GM19023 (cell line): ENCODE measurements around the gene OR10K1.
"Not testable (repeated sequence)": the region's sequence is repeated elsewhere in the genome, so short reads cannot be mapped to it uniquely, and the experiment has no call there.

Experiments used
- ATAC-seq: cut with Tn5 transposase; IDR thresholded peaks from one replicate; pipeline ENCODE4 v1.9.1; 2021; ENCODE audit warnings: mild to moderate bottlenecking, moderate library complexity; ENCODE audit not compliant: unreplicated experiment

The OR10K1 gene, protein sequence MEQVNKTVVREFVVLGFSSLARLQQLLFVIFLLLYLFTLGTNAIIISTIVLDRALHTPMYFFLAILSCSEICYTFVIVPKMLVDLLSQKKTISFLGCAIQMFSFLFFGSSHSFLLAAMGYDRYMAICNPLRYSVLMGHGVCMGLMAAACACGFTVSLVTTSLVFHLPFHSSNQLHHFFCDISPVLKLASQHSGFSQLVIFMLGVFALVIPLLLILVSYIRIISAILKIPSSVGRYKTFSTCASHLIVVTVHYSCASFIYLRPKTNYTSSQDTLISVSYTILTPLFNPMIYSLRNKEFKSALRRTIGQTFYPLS

DNA sequence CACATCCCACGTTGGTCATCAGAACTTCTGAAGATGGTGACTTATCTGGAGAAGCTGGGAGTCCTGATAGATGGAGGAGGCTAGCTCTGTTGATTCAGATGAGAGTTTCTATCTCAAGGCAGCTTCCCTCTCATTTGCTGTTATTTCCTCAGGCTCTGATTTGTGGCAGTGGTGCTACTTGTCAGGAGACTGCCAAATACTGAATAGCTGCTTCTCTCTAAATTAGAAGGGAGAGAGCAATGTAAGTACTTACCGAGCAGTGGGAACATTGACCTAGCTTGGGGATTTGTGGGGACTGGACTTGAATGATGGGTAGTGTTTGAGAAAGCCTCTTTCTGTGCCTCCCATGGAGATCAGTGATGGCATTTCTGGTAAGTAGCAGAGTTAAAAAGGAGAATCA lies at the start of gene OR10K1:
OR10K1 (plus strand) TSS at position 301 of the 400 bp plus-strand sequence. CDS start 3,728 bp downstream, outside the sequence.
- ATAC-seq, result no peak

DNA sequence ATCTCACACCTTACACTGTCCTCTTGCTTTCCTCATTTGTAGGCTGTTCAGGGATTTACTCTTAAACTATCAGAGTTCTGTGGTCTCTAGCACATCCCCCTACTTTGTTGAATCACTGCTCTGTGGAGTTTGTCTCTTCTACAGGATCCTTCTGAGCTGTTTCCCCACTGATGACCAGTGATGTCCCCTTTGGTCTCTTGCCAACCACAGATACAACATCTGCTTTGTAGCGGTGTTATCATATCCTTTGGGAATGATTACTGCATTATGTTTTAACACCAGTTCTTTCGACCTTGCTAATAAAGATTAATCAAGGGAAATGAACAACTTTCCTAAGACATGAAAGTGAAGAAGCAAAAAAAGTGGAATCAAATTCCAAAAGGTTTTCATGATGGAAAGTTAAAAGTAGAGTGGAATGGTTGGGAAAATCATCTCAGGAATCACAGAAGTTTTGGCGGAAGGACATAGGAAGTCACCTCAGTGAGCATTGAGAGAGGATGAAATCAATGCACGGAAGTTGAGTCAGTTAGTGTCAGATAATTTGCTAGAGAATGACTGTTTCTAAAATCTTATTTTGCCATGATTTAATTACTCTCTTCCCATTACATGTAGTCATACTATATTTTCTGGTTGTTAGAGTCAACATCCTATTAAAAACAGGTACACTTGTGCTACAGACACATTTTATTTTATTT lies 46.8 kb upstream of the OR10K1 start:
- no peak for ATAC-seq

DNA sequence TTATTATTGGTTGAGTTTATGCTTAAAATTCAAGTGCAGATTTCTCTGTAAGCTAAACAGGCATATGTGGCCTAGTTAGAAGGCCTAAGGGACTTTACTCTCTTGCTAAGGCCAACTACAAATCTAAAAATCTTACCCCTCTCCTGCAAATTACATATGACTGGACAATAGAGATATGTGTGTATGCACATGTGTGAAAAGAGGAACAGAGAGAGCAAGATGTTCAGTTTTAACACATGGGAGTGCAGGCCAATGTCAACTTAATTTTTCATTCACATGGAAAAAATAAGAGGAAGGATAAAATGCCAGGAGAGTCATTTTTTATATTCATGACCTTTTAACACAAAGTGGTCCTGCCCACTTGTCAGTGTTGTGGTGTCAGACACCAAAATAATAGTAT lies 44.0 kb upstream of the OR10K1 start:
- no peak for ATAC-seq

DNA sequence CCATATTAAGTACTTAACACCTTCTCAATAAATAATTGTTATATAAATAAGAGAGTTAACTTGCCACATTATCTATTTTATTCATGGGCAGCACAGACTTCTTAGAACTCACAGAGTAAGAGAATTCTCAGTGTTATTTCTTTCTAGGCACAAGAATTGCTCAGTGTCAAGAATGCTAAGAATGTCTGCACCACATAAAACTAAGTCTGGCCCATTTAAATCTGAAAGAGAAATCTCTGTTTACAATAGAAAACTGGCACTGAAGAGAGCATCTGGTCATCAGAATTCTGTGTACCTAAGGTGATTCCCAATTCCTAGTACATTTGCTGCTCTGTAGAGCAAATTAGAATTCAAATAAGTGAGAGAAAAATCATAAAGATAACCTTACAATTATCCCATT lies 39.4 kb upstream of the OR10K1 start:
- no peak for ATAC-seq

DNA sequence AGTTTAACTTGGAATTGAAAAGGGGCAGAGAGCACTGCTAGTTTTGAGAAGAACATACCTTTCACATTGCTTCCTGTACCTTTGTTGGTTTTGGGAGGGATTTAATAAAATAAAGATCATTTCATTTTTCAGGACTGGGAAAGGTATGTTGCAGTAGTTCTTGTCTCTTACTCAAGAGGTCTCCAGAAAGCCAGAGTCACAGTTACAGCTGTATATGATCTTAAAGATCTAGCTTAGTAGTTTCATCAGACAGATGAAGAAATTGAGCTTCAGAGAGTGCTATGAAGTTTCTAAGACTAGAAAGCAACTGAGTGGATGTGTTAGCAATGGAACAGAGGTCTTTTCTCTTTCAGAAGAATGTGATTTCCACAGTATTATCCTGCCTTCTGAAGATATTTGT lies 36.6 kb upstream of the OR10K1 start:
- no peak for ATAC-seq

DNA sequence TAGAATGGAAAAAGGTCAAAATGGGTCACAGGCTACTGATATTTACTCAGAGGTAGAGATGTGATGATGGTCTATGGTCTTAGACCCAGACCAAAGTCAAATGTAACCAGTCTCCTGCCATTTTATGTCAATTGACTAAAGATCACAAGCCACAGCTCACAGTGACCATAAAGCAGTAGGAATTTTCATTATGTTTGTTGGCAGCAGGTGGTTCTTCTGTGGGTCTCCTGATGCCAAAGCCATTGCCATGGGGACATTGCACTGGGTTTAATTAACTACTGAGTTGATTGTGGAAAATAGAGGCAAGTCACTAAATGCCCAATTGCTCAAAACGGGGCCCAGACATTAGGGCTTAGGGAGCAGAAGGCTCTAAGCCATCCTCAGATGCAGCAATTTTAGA lies 35.5 kb upstream of the OR10K1 start, which contains the start of gene OR10K2:
OR10K2 (minus strand) TSS at position 101 of the 400 bp plus-strand sequence. CDS start 5,371 bp downstream, outside the sequence.
- ATAC-seq, result no peak

DNA sequence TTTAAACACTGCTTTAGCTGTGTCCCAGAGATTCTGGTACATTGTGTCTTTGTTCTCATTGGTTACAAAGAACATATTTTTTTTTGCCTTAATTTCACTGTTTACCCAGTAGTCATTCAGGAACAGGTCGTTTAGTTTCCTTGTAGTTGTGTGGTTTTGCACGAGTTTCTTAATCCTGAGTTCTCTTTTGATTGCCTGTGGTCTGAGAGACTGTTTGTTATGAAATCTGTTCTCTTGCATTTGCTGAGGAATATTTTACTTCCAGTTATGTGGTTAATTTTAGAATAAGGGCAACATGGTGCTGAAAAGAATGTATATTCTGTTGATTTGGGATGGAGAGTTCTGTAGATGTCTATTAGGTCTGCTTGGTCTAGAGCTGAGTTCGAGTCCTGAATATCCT lies 31.5 kb upstream of the OR10K1 start:
- not testable (repeated sequence) for ATAC-seq

DNA sequence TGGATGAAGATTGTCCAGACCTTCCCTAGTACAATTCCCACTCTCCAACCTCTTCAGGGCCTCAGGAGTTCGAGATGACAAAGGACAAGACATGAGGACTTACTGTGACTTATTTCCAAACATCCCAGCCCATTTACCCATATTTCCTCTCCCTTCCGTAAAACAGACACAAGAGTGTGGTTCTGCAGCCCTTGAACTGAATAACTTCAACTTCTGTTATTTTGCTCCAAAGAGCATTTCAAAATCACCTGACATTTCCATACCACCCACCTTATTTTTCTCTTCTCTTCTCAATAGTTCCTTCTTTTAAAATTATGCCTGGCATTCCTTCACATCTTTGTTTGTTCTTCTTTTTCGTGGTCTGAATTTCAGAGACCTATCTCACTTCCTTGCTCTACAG lies 26.9 kb upstream of the OR10K1 start:
- no peak for ATAC-seq

DNA sequence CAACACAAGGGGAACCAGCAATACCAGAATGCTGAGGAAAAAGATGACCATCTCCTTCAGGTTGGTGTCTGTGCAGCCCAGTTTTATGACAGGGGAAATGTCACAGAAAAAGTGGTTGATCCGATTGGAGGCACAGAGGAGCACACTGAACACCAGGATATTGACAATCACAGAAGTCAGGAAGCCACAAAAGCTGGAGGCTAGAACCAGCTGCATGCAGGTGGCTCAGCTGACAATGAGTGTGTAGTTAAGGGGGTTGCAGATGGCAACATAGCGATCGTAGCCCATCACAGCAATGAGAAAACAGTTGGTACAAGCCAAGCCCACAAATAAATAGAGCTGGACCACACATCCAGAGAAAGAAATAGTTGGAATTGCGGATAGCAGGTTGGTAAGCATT lies 16.3 kb upstream of the OR10K1 start:
- no peak for ATAC-seq

DNA sequence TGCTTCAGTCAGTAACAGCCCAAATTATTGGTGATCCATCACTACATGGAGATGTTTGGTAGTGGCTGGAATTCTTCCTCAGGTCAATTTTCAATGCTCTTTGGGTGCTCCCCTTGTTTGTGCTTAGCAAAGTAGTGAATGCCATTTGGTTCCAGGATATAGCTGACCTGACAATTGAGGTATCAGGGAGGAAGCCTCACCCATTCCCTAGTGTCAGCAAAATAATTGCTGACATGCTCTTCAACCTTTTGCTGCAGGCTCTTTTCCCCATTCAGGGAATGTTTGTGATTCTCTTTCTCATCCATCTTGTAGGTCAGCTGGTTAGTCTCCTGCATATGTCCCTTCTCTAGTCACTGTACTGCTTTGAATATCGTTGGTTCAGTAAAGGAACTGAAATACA lies 7.1 kb upstream of the OR10K1 start:
- ATAC-seq, result no peak

DNA sequence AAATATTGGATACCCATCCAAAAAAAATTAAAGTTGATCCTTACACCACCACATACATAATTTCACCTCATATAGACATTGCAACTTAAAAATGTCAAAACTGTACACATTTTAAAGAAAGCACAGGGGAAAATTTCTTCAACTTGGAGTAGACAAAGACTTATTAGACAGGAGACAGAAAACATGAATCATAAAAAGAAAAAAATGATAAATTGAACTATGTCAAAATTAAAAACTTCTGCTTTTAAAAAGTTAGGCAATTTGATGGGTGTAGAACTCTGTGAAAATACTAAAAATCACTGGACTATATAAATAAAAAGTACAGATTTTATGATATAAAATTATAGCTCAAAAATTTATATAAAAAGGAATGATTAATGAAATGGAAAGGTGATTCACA lies 4.4 kb upstream of the OR10K1 start:
- ATAC-seq, result no peak

DNA sequence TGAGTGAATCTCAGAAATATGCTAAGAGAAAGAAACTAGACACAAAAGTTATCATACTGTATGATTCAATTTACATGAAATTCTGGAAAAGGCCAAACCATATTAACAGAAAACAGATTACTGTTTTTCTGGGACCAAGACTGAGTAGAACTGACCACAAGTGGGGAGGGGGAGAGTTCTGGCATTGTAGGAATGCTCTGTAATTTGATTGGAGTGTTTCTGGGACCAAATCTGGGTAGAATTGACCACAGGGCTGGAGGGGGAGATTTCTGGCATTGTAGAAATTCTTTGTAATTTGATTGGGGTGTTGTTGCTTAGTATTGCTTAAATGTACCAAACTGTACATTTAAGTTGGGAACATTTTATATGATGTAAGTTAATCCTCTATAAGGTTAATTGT lies 3.4 kb upstream of the OR10K1 start:
- ATAC-seq, result no peak

DNA sequence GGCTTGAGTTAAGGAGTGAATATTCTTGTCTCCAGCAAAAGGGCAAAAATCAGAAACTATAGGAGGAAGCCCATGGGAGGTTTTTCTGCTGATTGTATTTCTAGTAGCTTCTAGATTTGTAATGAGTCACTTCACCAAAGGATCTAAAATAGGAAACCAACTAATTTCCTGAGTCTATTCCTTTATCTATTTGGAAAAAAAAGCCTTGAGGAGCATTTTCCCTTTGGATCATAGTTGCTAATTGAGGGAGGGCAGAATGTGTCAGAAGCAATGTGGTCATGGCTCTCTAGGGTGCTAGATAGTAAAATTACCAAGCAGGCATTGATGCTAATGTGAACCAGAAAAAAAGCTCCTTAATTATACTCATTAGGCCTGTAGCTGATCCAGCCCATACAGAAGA lies 10.3 kb downstream of the OR10K1 start, which contains the start of gene OR10R2:
OR10R2 (plus strand) TSS at position 301 of the 400 bp plus-strand sequence. CDS start 106 bp downstream, outside the sequence.
- ATAC-seq, result no peak

DNA sequence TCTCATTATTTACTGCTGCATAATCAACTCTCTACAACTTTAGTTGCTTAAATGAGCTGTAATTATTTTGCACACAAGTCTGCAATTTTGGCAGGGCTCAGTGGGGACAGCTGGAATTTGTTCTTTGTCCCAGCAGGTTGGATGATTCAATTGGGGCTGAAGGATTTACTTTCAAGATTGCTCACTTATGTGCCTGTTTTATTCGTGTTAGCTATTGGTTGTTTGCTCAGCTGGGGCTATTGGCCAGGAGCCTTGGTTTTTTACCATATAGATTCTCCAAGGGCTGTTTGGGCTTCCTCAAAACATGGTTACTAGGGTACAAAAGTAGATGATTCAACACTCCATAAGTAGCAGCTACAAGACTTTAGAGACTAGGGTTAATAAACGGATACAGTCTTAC lies 23.8 kb downstream of the OR10K1 start:
- ATAC-seq, result no peak

DNA sequence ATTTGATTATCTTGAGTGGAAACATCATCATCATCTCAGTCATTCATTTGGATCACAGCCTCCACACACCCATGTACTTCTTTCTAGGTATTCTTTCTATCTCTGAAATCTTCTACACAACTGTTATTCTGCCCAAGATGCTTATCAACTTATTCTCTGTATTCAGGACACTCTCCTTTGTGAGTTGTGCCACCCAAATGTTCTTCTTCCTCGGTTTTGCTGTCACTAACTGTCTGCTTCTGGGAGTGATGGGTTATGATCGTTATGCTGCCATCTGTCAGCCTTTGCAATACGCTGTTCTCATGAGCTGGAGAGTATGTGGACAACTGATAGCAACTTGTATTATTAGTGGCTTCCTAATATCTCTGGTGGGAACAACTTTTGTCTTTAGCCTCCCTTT lies 29.7 kb downstream of the OR10K1 start:
- ATAC-seq, result no peak

DNA sequence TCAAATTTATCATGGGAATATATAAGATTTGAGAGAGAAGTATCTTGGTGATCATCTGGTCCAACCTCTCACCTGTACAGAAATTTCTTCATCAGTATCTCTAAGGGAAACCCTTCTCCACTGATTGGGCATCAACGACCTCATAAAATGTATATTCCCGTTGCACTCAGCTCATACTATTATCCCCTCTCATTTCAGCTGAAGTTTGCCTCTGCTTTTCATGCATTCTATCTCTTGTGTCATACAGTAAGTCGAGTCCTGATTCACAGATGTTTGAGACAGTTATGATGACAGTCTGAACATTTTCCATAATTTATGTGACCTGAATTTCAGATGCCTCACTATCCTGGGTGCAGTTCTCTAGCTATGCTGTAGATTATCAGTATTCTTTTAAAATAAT lies 31.4 kb downstream of the OR10K1 start:
- no peak for ATAC-seq

DNA sequence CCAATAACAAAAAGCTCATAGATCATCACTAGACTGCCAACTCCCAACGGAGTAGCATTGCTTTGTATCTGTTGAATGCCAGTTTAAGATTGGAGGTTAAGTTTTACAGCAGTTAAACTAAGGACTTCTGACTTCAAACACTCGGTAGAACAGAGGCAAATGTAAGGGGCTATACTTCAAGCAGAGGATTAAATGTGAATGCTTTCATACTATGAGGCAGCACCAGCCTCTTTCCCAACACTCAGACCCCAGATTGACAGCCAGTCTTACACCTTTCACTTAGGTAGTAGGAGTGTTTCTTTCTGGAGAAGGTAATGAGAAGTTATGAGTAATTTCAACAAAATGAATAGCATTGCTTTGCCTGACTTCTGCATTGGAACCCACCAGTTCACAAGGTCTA lies 33.2 kb downstream of the OR10K1 start:
- no peak for ATAC-seq

DNA sequence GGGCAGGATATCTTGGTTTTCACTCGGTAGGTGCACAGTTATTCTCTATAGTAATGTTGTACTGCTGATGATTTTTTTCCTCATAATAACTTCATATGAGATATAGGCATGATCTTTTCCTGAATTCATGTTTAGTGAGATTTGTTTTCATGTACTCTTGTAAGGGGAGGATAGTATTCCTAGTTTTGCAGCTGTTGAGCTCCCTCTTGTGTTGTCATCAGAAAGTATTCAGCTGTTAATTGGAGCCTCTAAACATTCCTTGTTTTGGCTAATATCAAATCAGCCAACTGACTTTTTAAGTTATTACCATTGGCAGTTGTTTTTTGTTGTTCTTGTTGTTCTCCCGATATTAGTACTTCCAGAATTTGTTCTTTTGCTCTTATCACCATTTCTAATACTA lies 34.7 kb downstream of the OR10K1 start:
- no peak for ATAC-seq

DNA sequence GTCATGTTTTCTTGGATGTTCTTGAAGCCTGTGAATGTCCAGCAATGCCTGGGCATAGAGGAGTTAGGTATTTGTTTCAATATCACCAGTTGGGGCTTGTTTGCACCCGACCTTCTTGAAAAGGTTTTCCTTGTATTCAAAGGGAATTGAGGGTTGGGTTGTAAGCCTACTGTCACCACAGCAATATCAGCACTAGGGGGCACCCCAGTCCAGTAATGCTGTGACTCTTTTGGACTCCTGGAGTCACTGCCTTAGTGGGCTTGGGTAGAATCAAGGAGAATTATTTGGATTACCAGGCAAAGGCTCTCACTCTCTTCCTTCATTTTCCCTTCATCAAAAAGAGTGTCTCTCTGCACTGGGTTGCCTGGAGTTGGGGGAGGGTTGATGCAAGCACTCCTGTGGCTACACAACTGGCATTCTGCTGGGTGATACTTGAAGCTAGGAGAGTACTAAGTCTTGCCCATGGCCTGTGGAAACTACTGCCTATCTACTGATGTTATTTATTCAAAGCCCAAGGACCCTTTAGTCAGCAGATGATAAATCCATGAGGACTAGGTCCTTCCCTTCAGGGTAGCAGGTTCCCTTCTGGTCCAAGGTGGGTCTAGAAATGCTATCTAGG lies 44.8 kb downstream of the OR10K1 start:
- no peak for ATAC-seq

DNA sequence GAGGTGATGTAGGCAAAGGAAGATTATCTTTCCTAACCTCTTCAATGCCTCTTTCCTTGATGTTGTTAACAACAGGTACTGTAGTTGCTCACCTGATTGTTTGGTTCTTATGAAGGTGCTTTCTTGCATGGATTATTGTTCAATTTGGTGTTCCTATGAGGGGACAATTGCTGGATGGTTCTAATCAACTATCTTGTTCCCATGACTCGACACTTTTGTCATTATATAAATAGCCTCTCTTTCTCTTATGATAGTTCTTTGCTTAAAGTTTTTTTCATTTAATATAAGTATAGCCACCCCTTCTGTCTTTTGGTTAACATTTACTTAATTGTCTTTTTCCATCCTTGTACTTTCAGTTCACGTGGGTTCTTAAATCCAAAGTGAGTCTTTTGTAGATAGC lies 45.9 kb downstream of the OR10K1 start:
- no peak for ATAC-seq

DNA sequence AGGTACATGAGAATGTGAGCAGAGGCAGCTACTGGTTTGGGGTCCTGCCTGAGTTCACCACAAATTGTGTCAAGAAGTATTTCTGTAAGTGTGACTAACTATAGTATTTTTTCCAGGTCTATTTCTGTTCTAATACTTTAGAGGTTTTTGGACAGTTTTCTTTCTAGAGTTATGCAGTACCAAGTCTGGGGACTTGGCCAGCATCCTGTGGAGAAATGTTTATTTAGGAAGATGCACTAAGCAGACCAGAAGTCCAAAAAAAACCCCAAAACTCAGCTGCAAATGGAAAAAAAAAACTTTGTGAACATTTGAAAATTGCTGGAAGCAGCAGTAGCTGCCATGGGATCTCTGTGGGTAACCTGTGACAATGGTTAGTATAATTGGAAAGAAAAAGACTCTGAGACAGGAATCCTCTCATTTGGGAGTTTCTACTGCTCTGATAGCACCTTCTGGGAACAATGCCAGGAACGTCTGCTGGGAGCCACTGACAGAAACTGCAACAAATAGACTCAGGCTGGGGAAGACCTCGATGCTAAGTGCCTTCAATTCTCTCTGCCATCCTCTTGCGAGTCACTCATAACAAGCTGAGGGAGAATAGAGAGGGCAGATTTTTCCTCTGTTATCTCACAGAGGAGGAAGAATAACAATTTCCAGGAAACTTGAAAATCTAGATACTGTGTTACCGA lies 48.0 kb downstream of the OR10K1 start:
- no peak for ATAC-seq
